ENCODE data around the gene HAS3. TPM values are rescaled to one million over a fixed set of nuclear protein-coding genes. Genes with fewer than 3 reads are reported as not detected.
"Not testable (repeated sequence)": the region's sequence is repeated elsewhere in the genome, so short reads cannot be mapped to it uniquely, and the experiment has no call there.

The HAS3 gene
- polyA plus RNA-seq, 3 donors, result 0.67 to 1.1 (median 0.79) TPM

GRCh38 chr16:69131167-69131838 lies 25.9 kb downstream of the HAS3 start:
- 1 to 4% (median 1%) methylated on average over 15 of the region's 15 CpGs for WGBS, 3 donors
- no peak overlapping the region for H3K27ac ChIP-seq (ENCODE audit: low read depth, low read length)

GRCh38 chr16:69131839-69132423 lies 26.5 kb downstream of the HAS3 start:
- 0 to 2% (median 1%) methylated on average over 27 to 52 of the region's 53 CpGs for WGBS, 3 donors
- peak overlapping the region; percentile 87 for H3K27ac ChIP-seq (ENCODE audit: low read depth, low read length)

- WGBS, 3 donors, result 1% methylated on average over 53 to 78 of the region's 78 CpGs
Observed at GRCh38 chr16:69132424-69133252, 27.2 kb downstream of the HAS3 start, which contains the start of the genes CHTF8 and UTP4. CHTF8 (minus strand) TSS chr16:69132588; CDS start chr16:69121458, 11,130 bp downstream. UTP4 (plus strand) TSS chr16:69132649; CDS start chr16:69133460, 811 bp downstream.

GRCh38 chr16:69133373-69133954 lies 28.0 kb downstream of the HAS3 start:
- WGBS, 3 donors, result 19 to 47% (median 35%) methylated on average over 5 of the region's 5 CpGs
- H3K27ac ChIP-seq (ENCODE audit: low read depth, low read length), result no peak overlapping the region

More at GRCh38 chr16:69132424-69133252, 27.2 kb downstream of the HAS3 start, which contains the start of the genes CHTF8 and UTP4:
- peak within 1 kb of the TSS; percentile 87 for H3K27ac ChIP-seq (ENCODE audit: low read depth, low read length)

DNA sequence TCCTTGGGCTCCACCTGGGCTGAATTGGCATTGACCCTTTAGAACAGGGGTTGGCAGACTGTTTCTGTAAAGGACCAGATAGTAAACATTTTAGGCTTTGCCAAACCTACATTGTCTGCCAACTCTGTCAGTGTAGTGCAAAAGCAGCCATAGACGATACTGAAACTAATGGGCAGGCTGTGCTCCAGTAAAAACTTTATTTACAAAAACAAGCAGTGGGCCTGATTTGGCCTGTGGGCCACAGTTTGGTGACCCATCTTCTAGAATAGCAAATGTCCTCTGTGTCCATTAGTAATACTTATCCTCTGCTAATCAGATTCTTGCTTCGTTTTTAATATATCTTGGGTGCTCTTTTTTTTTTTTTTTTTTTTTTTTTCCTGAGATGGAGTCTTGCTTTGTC lies 33.2 kb downstream of the HAS3 start:
- WGBS, 3 donors, result 78 to 92% (median 89%) methylated on average over 2 of the region's 2 CpGs
- H3K27ac ChIP-seq (ENCODE audit: low read depth, low read length), result no peak overlapping the region

GRCh38 chr16:69139464-69139863 lies 34.0 kb downstream of the HAS3 start:
- WGBS, 3 donors, result 95 to 98% (median 97%) methylated on average over 7 of the region's 7 CpGs

GRCh38 chr16:69141014-69141413 lies 35.6 kb downstream of the HAS3 start:
- WGBS, 3 donors, result 75 to 90% (median 83%) methylated on average over 5 of the region's 5 CpGs
- H3K27ac ChIP-seq (ENCODE audit: low read depth, low read length), result no peak overlapping the region

More at GRCh38 chr16:69139464-69139863, 34.0 kb downstream of the HAS3 start:
- not testable (repeated sequence) for H3K27ac ChIP-seq (ENCODE audit: low read depth, low read length)

- no peak overlapping the region for H3K27ac ChIP-seq (ENCODE audit: low read depth, low read length)
- 94 to 98% (median 94%) methylated on average over 4 of the region's 4 CpGs for WGBS, 3 donors
Observed at GRCh38 chr16:69141936-69142335, 36.5 kb downstream of the HAS3 start.

GRCh38 chr16:69143116-69143515 lies 37.7 kb downstream of the HAS3 start:
- 90 to 94% (median 92%) methylated on average over 11 of the region's 11 CpGs for WGBS, 3 donors
- no peak overlapping the region for H3K27ac ChIP-seq (ENCODE audit: low read depth, low read length)

DNA sequence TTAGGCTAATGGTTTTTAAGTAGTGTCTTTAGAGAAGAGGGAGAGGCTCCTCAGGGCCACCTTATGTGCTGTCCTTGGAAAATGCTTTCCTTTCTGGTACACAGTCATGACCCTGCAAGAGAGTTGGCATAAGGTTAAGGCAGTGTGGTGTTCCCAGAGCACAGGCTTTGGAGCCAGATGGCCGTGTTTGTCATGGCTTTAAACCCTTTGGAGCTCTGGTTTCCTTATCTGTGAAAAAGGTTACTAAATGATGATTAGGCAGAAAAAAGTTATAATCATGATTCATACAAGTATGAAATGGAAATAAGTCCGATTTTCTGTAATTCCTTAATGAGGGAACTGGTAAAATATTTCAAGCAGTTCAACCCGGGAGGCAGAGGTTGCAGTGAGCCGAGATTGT lies 40.2 kb downstream of the HAS3 start:
- H3K27ac ChIP-seq (ENCODE audit: low read depth, low read length), result no peak overlapping the region
- 34 to 76% (median 61%) methylated on average over 4 of the region's 4 CpGs for WGBS, 3 donors

DNA sequence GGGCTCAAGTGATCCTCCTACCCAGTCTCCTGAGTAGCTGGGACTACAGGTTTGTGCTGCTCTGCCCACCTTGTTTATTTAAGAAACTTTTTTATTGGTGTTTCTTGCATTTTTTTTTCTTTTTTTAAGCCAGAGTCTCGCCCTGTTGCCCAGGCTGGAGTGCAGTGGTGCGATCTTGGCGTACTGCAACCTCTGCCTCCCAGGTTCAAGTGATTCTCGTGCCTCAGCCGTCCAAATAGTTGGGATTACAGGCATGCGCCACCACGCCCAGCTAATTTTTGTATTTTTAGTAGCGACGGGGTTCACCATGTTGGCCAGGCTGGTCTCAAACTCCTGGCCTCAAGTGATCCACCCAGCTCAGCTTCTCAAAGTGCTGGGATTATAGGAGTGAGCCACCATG lies 44.2 kb downstream of the HAS3 start:
- WGBS, 3 donors, result 85 to 90% (median 90%) methylated on average over 9 of the region's 9 CpGs

DNA sequence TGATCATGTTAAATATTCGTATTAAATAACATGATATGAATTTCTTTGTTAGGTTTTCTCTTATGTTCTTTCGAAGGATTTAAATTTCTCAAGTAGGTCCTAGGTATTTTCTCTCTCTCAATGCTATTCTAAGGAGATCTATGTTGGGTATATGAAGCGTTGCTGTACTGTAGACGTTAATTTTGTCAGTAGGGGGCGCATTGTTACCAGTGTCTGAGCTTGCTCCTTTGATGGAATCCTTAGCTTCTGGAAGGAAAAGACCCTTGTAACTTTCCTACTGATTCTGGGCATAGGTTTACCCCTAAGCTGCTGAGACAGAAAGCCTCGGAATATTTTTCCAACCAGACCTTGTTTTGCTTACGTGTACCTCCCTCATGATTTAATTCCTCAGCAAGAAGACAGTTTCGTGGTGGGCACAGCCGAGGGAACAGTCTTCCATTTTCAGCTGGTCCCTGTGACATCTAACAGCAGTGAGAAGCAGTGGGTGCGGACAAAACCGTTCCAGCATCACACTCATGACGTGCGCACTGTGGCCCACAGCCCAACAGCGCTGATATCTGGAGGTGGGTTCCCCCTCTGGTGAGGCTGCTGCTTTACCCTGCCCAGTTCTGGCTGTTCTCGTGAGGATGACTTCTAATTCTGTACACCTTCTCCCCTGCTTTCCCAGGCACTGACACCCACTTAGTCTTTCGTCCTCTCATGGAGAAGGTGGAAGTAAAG lies 44.9 kb downstream of the HAS3 start:
- 58 to 62% (median 61%) methylated on average over 16 of the region's 16 CpGs for WGBS, 3 donors
- no peak overlapping the region for H3K27ac ChIP-seq (ENCODE audit: low read depth, low read length)

More for the DNA sequence above, 44.2 kb downstream of the HAS3 start:
- not testable (repeated sequence) for H3K27ac ChIP-seq (ENCODE audit: low read depth, low read length)

DNA sequence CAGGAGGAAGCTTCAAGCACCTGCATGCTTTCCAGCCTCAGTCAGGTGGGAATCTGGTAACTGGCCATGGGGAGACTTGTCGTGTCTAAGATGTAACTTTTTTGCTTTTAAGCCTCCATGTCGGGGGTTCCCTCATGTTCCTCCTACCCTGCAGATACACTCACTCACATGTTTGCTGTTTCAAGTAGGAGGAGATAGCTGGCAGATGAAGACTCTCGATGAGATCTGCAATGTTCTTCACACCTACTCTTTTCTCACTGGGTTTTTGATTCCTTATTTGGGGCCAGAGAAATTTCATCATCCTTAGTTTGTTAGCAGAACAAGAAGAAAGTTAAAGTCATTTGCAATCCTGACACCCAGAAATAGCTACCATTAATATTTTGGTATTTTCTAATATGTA lies 51.7 kb downstream of the HAS3 start:
- 77 to 81% (median 79%) methylated on average over 3 of the region's 3 CpGs for WGBS, 3 donors
- H3K27ac ChIP-seq (ENCODE audit: low read depth, low read length), result no peak overlapping the region

DNA sequence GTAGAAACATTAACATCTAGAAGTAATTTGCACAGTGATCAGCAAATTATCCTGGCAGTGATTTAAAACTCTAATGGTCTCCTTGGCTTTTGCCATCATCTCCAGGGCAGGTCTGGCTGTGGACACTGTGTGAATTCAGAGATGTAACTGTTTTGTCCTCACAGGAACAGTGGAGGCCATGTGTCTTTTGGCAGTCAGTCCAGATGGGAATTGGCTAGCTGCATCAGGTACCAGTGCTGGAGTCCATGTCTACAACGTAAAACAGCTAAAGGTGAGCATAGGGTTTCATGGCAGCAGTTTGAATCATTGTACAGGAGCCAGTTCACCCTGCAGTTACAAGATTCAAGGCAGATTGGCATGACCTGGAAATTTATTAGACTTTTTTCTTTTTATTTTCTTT lies 54.7 kb downstream of the HAS3 start:
- no peak overlapping the region for H3K27ac ChIP-seq (ENCODE audit: low read depth, low read length)
- 94 to 100% (median 98%) methylated on average over 1 of the region's 1 CpG for WGBS, 3 donors

- WGBS, 3 donors, result 93 to 94% (median 94%) methylated on average over 6 of the region's 6 CpGs
- no peak overlapping the region for H3K27ac ChIP-seq (ENCODE audit: low read depth, low read length)
Observed at GRCh38 chr16:69165584-69165983, 60.1 kb downstream of the HAS3 start.

DNA sequence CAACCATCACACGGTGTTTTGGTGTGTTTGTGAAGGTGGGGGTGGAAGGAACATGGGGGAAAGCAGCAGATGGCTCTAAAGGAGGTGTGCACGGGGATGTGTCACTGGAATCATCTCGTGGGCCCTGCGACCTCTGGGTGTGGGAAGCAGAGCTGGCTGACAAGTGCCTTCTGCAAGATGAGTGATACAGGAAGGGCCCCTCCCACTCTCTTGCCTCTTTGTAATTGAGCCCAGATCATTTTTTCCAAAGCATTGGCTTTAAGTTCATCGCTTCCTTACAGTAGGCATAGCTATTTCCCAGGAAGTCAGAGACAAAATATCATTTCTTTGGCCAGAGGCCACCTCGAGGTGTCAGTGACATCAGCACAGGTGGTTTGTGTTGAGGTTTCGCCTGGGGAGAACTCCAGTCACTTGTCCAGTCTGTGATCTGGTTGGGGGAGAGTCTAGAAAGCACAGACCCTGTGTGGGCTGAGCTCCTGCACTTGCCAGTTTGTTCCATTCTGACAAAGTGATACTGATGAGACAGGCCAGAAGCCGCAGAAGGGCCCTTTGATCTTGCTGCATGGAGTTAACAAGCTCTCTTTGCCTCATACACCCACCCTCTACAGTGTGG lies 60.9 kb downstream of the HAS3 start:
- WGBS, 3 donors, result 63 to 74% (median 64%) methylated on average over 8 of the region's 8 CpGs

More for the DNA sequence above, 60.9 kb downstream of the HAS3 start:
- no peak overlapping the region for H3K27ac ChIP-seq (ENCODE audit: low read depth, low read length)
